GM18507 (cell line): Measurements from ENCODE around the gene RALGPS1.

Source experiments
- DNase-seq: peaks from one replicate; pipeline ENCODE4 v3.0.0; 2011; ENCODE audit warnings: low read depth; ENCODE audit not compliant: insufficient read length; ENCODE audit errors: extremely low spot score
- FAIRE-seq: peaks from 2 replicates; lab custom pipeline; 2011; peaks lifted over from hg19 to GRCh38; lab: Jason Lieb, UNC

RALGPS1 gene

GRCh38 chr9:127269449-127269848 lies 354.9 kb downstream of the RALGPS1 start:
- no peak for DNase-seq
- no peak for FAIRE-seq
